H9 (cell line): ENCODE data around the gene AP4S1. TPM values are rescaled to one million over a fixed set of nuclear protein-coding genes. Genes with fewer than 3 reads are reported as not detected.
A peak's percentile ranks its signal among the peaks of the same experiment; 100 is the strongest.

Experiments used
- DNase-seq: peaks from one replicate; pipeline ENCODE4 v3.0.0-alpha.2; 2017
- H2AFZ ChIP-seq: one replicate; pipeline ENCODE4 v1.6.1; 2013; ENCODE audit warnings: mild to moderate bottlenecking, low read length, control low read depth, moderate library complexity
- H2AK5ac ChIP-seq: 2 replicates; pipeline ENCODE4 v1.6.1; 2013; ENCODE audit warnings: low read length, control low read depth, mixed read lengths; ENCODE audit not compliant: insufficient read length
- H2BK120ac ChIP-seq: one replicate; pipeline ENCODE4 v1.6.1; 2013; ENCODE audit warnings: low read depth, mild to moderate bottlenecking, low read length, control low read depth, inconsistent platforms; ENCODE audit not compliant: poor library complexity, severe bottlenecking
- H2BK12ac ChIP-seq: 2 replicates; pipeline ENCODE4 v1.6.1; 2013; ENCODE audit warnings: low read length, control low read depth, mixed read lengths, low read depth; ENCODE audit not compliant: insufficient read length
- H2BK15ac ChIP-seq: 2 replicates; pipeline ENCODE4 v1.6.1; 2013; ENCODE audit warnings: low read depth, low read length, control low read depth
- H2BK20ac ChIP-seq: one replicate; pipeline ENCODE4 v1.6.1; 2013; ENCODE audit warnings: low read depth, mild to moderate bottlenecking, low read length, control low read depth, inconsistent platforms; ENCODE audit not compliant: poor library complexity, severe bottlenecking
- H2BK5ac ChIP-seq: 2 replicates; pipeline ENCODE4 v1.6.1; 2013; ENCODE audit warnings: low read length, control low read depth, mixed read lengths; ENCODE audit not compliant: insufficient read length
- H3K14ac ChIP-seq: 2 replicates; pipeline ENCODE4 v1.6.1; 2013; ENCODE audit warnings: low read length, control low read depth; ENCODE audit not compliant: insufficient read depth
- H3K18ac ChIP-seq: 2 replicates; pipeline ENCODE4 v1.6.1; 2013; ENCODE audit warnings: low read depth, mild to moderate bottlenecking, mixed read lengths, low read length, control low read depth; ENCODE audit not compliant: insufficient read length
- H3K23ac ChIP-seq: 2 replicates; pipeline ENCODE4 v1.6.1; 2013; ENCODE audit warnings: low read length, control low read depth, mixed read lengths, low read depth; ENCODE audit not compliant: insufficient read length
- H3K23me2 ChIP-seq: 2 replicates; pipeline ENCODE4 v1.6.1; 2013; ENCODE audit warnings: low read depth, mild to moderate bottlenecking, mixed read lengths, low read length, control low read depth; ENCODE audit not compliant: insufficient read length, poor library complexity, severe bottlenecking
- H3K27ac ChIP-seq: 2 replicates; pipeline ENCODE4 v1.5.1; 2013; ENCODE audit warnings: low read length, control low read depth, mixed read lengths, low read depth; ENCODE audit not compliant: insufficient read length
- H3K27me3 ChIP-seq: 2 replicates; pipeline ENCODE4 v1.6.1; 2013; ENCODE audit warnings: low read length, control low read depth, inconsistent platforms; ENCODE audit not compliant: insufficient read depth
- H3K4ac ChIP-seq: 2 replicates; pipeline ENCODE4 v1.6.1; 2013; ENCODE audit warnings: low read depth, mild to moderate bottlenecking, control low read depth, inconsistent platforms, low read length, moderate library complexity
- H3K4me1 ChIP-seq: 2 replicates; pipeline ENCODE4 v1.6.1; 2013; ENCODE audit warnings: low read length, control low read depth, inconsistent platforms; ENCODE audit not compliant: insufficient read depth
- H3K4me2 ChIP-seq: 2 replicates; pipeline ENCODE4 v1.6.1; 2013; ENCODE audit warnings: low read length, control low read depth, mixed read lengths; ENCODE audit not compliant: insufficient read length, insufficient read depth
- H3K56ac ChIP-seq: 2 replicates; pipeline ENCODE4 v1.6.1; 2013; ENCODE audit warnings: low read depth, mild to moderate bottlenecking, mixed read lengths, low read length, control low read depth; ENCODE audit not compliant: insufficient read length
- H3K79me1 ChIP-seq: 2 replicates; pipeline ENCODE4 v1.6.1; 2013; ENCODE audit warnings: low read depth, mild to moderate bottlenecking, moderate library complexity, low read length, control low read depth, inconsistent platforms; ENCODE audit not compliant: insufficient read depth, poor library complexity, severe bottlenecking
- H3K79me2 ChIP-seq: 2 replicates; pipeline ENCODE4 v1.6.1; 2013; ENCODE audit warnings: low read length, control low read depth, inconsistent platforms; ENCODE audit not compliant: insufficient read depth
- H3K9ac ChIP-seq: 2 replicates; pipeline ENCODE4 v1.6.1; 2013; ENCODE audit warnings: low read length, control low read depth, mixed read lengths; ENCODE audit not compliant: insufficient read length; ENCODE audit errors: extremely low read depth
- H3K9me3 ChIP-seq: one replicate; pipeline ENCODE4 v1.6.1; 2013; ENCODE audit warnings: low read depth, low read length, inconsistent platforms; ENCODE audit not compliant: control insufficient read depth
- H3T11ph ChIP-seq: one replicate; pipeline ENCODE4 v1.6.1; 2013; ENCODE audit warnings: mild to moderate bottlenecking, low read length, control low read depth, inconsistent platforms
- H4K20me1 ChIP-seq: one replicate; pipeline ENCODE4 v1.6.1; 2013; ENCODE audit not compliant: control insufficient read depth, insufficient read length, insufficient read depth
- H4K5ac ChIP-seq: 2 replicates; pipeline ENCODE4 v1.6.1; 2013; ENCODE audit warnings: low read depth, mild to moderate bottlenecking, mixed read lengths, low read length, control low read depth; ENCODE audit not compliant: insufficient read length
- H4K8ac ChIP-seq: replicated peaks from 2 replicates; pipeline ENCODE4 v1.6.1; 2013; ENCODE audit warnings: low read length, control low read depth, mixed read lengths, low read depth; ENCODE audit not compliant: insufficient read length
- H4K91ac ChIP-seq: 2 replicates; pipeline ENCODE4 v1.6.1; 2013; ENCODE audit warnings: low read depth, mild to moderate bottlenecking, moderate library complexity, mixed read lengths, low read length, control low read depth; ENCODE audit not compliant: insufficient read length
- H3K27ac Mint-ChIP-seq, 3 experiments: 2 replicates in 2 of 3; 3 replicates in 1 of 3; pipeline ENCODE4 v1.8.0; 2020 to 2021; ENCODE audit warnings: mixed read lengths in 3 of 3, mild to moderate bottlenecking in 1 of 3, moderate library complexity in 1 of 3
- H3K27me3 Mint-ChIP-seq: 2 replicates; pipeline ENCODE4 v1.8.0; 2021; ENCODE audit warnings: low read depth, mild to moderate bottlenecking, moderate library complexity, mixed read lengths
- H3K36me3 Mint-ChIP-seq, 3 experiments: 2 replicates in 2 of 3; 3 replicates in 1 of 3; pipeline ENCODE4 v1.8.0; 2020 to 2021; ENCODE audit warnings: low read depth in 3 of 3, mixed read lengths in 3 of 3; ENCODE audit not compliant: insufficient read depth in 1 of 3
- H3K4me1 Mint-ChIP-seq, 2 experiments: 2 replicates each; pipeline ENCODE4 v1.8.0; 2020; ENCODE audit warnings: mixed read lengths in 2 of 2
- H3K4me3 Mint-ChIP-seq, 2 experiments: 2 replicates in 1 of 2; 3 replicates in 1 of 2; pipeline ENCODE4 v1.8.0; 2020 to 2021; ENCODE audit warnings: mild to moderate bottlenecking in 2 of 2, mixed read lengths in 2 of 2, moderate library complexity in 1 of 2
- H3K9me3 Mint-ChIP-seq, 2 experiments: 2 replicates in 1 of 2; 3 replicates in 1 of 2; pipeline ENCODE4 v1.8.0; 2020; ENCODE audit warnings: mild to moderate bottlenecking in 2 of 2, mixed read lengths in 2 of 2, moderate library complexity in 1 of 2
- CTCF ChIP-seq: fragments of 200-600 bp; sonication (generic); conservative IDR thresholded peaks from 3 replicates; pipeline ENCODE4 v1.8.0; 2021; ENCODE audit warnings: antibody characterized with exemption, mild to moderate bottlenecking
- WGBS: extraction: QIAGEN DNeasy Blood & Tissue Kit; methylation state at CpG from one replicate; pipeline ENCODE4 v1.1.7; 2013; ENCODE audit warnings: missing lambda C conversion rate, low lambda C conversion rate, mixed read lengths; ENCODE audit not compliant: insufficient read length; ENCODE audit errors: extremely low coverage; 5-methylcytosine and 5-hydroxymethylcytosine counted together
- total RNA-seq: library from RNA; stranded (reverse); gene quantifications from 2 replicates; pipeline ENCODE4 v1.2.1, GENCODE V29; 2021

AP4S1 gene
- total RNA-seq, 1 experiment from 2014 or later = 13.7 TPM

GRCh38 chr14:30999038-30999773, 26.2 kb upstream of the AP4S1 start:
- H4K20me1 ChIP-seq = no peaks in the 10 kb centered on the region
- H3K79me1 ChIP-seq = peaks cover 9% of the 10 kb centered on the region
- H2BK12ac ChIP-seq = no peak overlapping the region
- no peak overlapping the region for H3K56ac ChIP-seq
- Mint-ChIP-seq H3K27ac (peak overlapping the region in 1 of 3 experiments; percentile 41; a peak in 1 of 7 replicates), H3K4me1 (peaks cover 60 to 68% of the 10 kb centered on the region in 2 experiments), H3K36me3 (peaks cover 6 to 31% (median 21%) of the 10 kb centered on the region in 3 experiments; a peak in 6 of 7 replicates), H3K4me3 (no peak overlapping the region), H3K27me3 (no peaks in the 10 kb centered on the region), H3K9me3 (peaks cover 8 to 12% of the 10 kb centered on the region in 2 experiments; a peak in 2 of 5 replicates)
- TF ChIP-seq CTCF = no peak
- no peak overlapping the region for H3K23ac ChIP-seq
- no peak overlapping the region for H2AFZ ChIP-seq
- no peak overlapping the region for H4K5ac ChIP-seq
- no peak overlapping the region for H3K4ac ChIP-seq
- no peak overlapping the region for H2BK120ac ChIP-seq
- H3K14ac ChIP-seq = no peak overlapping the region
- no peak overlapping the region for H3T11ph ChIP-seq
- no peaks in the 10 kb centered on the region for H3K23me2 ChIP-seq
- H3K4me1 ChIP-seq = peaks cover 7% of the 10 kb centered on the region
- H3K4me2 ChIP-seq = no peak overlapping the region
- H2AK5ac ChIP-seq = no peak overlapping the region
- no peaks in the 10 kb centered on the region for H3K9me3 ChIP-seq
- no peak overlapping the region for H3K9ac ChIP-seq
- H3K79me2 ChIP-seq = peaks cover 25% of the 10 kb centered on the region; the same call in 1 of the 2 replicates
- no peak overlapping the region for H3K18ac ChIP-seq
- DNase-seq = no peak
- H4K91ac ChIP-seq = no peak overlapping the region
- no peak overlapping the region for H2BK5ac ChIP-seq
- no peak overlapping the region for H3K27ac ChIP-seq
- H3K27me3 ChIP-seq = no peaks in the 10 kb centered on the region
- no peak overlapping the region for H2BK15ac ChIP-seq
- no peak overlapping the region for H4K8ac ChIP-seq
- H2BK20ac ChIP-seq = no peak overlapping the region
- no CpG with 5 or more reads among the region's 6 CpGs for WGBS
